HG03571 (cell line): ENCODE results near the gene ARHGAP11A.

ENCODE experiments used
- ATAC-seq: cut with Tn5 transposase; IDR thresholded peaks from one replicate; pipeline ENCODE4 v1.9.1; 2021; ENCODE audit not compliant: unreplicated experiment

Gene ARHGAP11A

GRCh38 chr15:32652178-32652577 lies 36.9 kb downstream of the ARHGAP11A start:
- ATAC-seq, result no peak

DNA sequence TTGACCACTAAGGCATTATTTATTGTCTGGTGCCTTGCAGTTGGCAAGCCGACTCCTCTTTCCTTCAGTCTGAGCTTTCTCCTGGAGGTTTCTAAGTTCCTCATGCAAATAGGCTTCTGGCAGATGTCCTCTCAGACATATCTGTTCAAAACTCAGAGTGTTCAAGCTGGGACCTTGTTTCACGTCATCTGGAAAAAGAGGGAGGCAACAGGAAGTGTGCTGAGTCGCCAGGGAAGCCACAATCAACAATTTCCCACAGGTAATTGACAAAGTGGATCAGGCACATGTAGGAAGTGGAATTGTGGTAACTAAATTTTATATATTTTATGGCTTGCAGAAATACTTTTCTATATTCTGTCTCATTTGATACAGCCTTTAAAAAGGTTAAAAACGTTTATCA lies 40.8 kb downstream of the ARHGAP11A start:
- ATAC-seq, result no peak

DNA sequence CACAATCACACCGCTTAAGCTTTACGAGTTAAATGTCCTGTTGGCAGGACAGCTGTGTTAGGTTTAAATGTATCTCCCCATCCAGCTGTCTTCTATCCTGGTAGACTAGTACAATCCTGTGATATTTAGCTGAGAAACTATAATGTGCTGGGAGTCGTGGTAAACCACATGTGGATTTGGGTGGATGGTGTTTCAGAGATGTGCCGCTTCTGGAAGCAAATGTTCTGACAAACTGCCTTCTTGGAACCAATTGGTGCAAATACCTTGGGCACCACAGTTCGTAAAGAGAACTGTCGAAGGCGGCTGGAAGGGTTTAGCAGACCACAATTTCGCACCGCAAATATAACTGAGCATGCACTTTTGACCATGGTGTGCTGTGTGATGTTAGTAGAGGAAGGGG lies 41.2 kb downstream of the ARHGAP11A start:
- ATAC-seq, result no peak

DNA sequence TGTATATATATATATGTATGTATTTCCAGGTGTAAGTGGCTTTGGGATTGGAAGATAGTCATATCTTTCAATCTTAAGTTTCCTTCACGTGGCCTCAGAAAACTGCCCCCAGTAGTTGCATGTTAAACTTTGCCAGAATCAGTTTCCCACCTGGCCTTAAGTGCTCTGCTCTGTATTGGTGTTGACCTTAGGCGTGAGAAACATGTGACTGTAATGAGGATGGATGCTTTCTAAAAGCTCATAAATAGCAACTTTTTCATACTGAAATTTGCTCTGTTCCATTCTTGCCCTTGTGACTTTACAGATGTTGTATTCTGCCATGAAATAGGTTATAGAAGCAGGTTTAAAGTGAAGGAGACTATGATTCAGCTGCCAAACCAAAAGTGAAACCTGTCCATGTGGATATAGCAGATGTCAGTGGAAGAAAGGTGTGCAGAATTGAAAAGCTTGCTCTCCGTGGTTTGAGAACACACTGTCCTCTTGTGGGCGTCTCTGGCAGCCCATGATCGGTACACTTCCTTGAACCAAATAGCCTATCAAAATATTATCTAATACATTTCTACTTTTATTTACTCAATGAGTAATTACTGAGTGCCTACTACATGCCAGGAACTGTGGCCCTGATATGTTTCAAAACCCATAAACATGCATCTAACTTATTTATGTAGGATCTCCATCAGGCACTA lies 42.0 kb downstream of the ARHGAP11A start:
- ATAC-seq, result no peak

GRCh38 chr15:32657941-32658340 lies 42.6 kb downstream of the ARHGAP11A start:
- no peak for ATAC-seq

DNA sequence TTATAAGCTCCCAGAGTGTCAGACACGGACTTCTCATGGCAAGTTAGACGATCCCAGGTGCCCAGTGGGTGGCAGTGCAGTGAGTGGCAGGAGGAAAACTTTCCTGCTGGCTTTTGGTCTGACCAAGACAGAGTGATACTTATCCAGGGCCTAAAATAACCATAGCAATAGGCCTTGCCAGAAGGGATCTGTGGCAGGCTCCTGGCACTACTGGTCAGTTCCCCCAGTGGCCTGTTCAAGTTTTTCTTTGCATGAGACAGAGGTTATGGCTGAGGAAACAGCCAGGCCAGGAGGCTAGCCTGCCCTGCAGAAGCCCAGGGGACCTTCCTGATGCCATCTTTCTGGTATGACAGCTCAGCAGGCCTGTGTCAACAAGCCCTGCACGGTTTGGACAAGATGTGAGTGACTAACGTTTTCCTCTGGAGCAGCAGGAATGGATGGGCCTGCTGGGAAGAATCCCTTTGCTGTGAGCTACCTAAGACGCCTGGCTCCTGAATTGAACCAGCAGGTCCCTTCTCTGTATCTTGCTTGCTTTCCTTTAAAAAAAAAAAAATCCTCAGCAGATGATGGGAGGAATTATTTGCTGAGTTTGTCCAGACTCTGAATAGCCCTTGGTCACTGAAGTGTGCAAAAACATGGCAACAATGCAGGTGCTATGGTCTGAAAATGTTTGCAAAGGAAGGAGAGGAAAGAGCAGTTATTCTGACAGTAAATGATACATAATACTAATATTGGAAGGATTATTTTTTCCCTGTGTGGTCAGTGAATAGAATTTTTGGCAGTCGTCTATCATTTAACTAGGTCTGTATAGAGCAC lies 44.2 kb downstream of the ARHGAP11A start:
- no peak for ATAC-seq

DNA sequence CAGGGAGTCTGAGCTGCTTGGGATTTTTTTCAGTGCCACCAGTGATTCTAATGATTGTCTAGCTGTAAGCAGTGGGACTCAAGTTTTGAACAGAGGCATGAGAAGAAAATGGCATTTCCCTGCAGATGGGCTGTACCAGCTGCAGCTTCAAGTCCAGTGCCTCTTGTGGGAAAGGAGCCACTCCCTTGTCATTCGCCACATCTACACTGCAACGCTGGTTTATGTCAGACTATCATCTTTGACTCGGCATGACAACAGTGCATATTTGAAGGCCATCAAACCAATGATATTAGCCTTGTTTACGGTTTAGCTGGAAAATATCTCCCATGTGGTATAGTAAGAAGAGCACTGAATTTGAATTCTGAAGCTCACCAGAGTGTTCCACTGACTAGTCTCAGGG lies 48.4 kb downstream of the ARHGAP11A start:
- ATAC-seq, result no peak

GRCh38 chr15:32664796-32665195 lies 49.5 kb downstream of the ARHGAP11A start:
- ATAC-seq, result no peak

DNA sequence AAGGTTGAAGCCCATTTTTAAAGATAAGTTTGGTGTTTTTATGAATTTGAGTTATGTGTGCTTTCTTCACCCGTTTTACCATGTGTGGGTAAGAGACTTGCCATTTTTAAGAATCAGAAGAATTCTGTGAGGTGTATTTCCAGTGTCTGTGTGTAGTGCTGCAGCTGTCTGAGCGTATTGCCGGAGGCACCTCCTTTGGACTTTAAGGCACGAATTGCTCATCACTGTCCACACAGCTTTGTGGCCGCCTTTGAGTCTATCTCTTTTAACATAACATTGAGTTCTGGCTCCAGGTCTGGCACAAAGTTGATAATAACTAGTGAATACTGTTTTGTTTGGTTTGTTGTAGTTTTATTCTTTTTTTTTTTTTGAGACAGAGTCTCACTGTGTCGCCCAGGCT lies 52.0 kb downstream of the ARHGAP11A start:
- no peak for ATAC-seq

- no peak for ATAC-seq
These were observed 53.6 kb downstream of the ARHGAP11A start for GRCh38 chr15:32668942-32669341.

- ATAC-seq, result no peak
These were observed 54.8 kb downstream of the ARHGAP11A start for GRCh38 chr15:32669896-32670611.

DNA sequence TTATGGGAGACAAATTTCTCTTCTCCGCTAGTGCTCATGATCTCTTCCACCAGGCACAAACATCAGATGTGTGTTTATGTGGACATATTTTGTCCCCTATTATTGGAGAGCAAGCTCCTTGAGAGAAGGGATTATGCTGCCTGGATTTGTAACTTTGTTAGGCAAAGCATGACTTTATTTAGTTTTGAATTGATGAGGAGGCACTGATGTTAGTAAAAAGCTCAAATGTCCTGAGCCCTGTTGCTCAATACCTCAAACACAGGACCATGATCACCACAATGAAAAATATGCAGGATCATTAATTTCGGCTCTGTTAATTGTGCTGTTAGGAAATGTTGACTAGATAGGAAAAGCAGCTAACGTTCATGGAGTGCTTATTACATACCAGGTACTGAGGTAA lies 55.3 kb downstream of the ARHGAP11A start:
- ATAC-seq, result no peak

GRCh38 chr15:32671339-32672325 lies 56.3 kb downstream of the ARHGAP11A start:
- ATAC-seq, result no peak

GRCh38 chr15:32674681-32675080 lies 59.4 kb downstream of the ARHGAP11A start:
- ATAC-seq, result no peak

GRCh38 chr15:32675466-32675865 lies 60.2 kb downstream of the ARHGAP11A start:
- ATAC-seq, result no peak

DNA sequence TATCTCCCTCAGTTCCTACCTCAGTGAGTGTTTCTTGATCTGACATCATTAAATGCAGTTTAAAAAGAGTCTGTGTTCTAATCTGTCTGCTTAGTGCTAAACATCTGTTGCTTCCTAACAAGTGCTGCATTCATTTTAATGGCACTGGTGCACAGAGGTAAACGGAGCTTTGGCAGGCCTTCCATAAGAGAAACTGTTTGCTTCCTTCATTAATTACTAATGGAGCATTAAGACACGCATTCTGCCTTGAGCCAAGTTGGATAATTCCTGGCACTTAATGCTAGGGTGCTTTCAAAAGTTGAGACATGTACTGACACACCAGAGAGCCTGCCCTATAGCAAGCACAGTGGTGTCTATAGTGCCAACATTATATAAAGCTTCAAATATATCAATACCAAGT lies 60.9 kb downstream of the ARHGAP11A start:
- ATAC-seq, result no peak

DNA sequence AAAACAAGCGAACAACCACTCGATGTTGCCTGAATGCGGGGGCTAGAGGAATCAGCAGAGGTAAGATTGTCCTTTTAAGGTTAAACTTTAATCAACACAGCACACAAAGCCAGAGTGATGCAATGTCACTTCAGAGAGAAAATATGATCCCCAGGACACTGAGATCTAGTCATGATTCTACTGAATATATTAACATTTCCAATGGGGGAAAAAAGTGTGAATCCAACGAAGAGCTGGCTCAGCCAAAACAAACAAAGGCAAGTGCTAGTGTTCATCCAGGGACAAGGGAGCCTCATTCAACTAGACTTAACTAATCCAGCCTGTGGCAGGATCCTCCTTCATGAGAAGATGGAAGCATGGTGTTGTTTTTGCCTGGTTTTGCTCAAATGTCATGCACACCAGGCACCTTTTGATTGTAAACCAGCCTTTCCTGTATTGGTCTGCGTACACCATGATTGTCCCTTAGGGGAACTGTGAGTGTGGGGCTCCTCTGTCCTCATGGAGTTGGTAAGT lies 62.0 kb downstream of the ARHGAP11A start:
- no peak for ATAC-seq

DNA sequence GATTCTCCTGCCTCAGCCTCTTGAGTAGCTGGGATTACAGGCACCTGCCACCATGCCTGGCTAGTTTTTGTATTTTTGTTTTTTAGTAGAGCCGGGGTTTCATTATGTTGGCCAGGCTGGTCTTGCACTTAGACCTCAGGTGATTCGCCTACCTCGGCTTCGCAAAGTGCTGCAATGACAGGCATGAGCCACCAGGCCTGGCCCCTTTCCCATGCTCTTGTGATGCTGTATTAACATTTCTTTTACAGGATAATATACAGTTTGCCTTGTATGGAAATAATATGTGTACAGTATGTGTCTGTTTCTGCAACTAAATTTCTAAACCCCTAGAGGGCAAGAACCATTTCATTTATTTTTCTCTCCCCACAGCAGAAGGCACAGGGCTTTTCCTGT lies 64.0 kb downstream of the ARHGAP11A start:
- no peak for ATAC-seq

DNA sequence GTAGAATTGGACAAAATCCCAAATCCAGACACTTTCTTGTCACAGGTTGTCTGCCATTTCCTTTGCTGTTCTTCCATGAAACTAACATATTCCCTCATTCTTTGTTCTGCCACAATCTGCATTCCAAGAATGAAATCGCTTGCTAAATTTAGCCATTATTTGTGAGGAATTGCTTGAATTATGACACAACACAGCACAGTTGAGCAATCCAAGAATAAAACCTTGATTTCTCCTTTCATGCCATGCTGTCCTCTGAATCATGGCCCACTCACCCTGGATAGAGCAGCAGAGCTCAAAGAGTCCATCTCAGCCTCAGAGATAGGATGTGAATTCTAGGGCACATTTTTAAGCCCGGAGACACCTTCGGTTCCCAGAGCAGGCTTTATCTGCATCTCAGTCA lies 67.3 kb downstream of the ARHGAP11A start:
- ATAC-seq, result no peak

DNA sequence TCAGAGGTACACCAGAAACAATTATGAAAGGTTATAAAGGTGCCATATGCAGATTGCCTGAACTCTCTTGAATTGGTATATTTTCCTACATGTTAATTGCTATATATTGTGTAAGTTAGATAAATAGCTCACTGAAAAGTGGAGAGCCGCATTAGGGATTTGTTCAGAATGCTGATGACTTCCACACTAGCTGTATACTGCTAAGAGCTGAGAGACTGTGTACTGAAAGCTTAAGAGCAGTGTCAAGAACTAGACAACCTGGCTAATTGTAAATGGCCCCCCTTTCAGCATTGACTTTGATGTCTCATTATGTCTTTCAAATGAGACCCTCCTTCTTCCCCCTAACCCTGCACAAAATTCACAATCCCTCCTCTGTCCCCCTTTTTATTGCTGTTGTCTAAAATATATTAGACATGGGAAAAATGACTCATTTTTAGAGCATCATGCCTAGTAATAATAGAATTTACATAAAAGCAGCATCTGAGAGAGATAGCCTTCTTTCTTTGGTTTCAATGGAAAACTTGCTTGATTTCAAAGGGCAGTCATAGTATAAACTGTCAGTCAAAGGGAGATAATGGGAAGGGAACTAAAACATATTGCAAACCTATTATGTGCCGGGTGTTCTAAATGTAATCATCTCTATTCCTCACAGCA lies 67.8 kb downstream of the ARHGAP11A start:
- ATAC-seq, result no peak
